ENCODE results near the gene NETO2. TPM values are rescaled to one million over a fixed set of nuclear protein-coding genes. Genes with fewer than 3 reads are reported as not detected.
"Not testable (repeated sequence)": the region's sequence is repeated elsewhere in the genome, so short reads cannot be mapped to it uniquely, and the experiment has no call there.

NETO2 gene
- total and polyA plus RNA-seq, 7 donors, result 1.6 to 30.5 (median 3.9) TPM

DNA sequence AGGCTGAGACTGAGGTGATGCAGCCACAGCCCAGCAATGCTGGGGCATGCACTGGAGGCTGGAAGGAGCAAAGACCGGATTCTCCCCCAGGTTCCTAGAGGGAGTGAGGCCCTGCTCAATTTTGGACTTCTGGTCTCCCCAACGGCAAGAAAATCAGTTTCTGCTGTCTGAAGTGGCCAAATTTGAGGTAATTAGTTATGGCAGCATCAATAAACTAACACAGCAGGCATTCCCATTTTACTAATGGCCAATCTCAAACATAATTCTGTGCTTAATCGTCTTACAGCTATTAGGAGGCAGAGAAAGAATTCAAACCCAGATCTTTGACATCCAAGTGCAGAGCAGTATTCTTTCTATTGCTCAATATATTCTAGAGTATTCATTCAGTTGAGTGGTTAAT is 16.2 kb downstream of the NETO2 start:
- TF ChIP-seq, protein P1, sequence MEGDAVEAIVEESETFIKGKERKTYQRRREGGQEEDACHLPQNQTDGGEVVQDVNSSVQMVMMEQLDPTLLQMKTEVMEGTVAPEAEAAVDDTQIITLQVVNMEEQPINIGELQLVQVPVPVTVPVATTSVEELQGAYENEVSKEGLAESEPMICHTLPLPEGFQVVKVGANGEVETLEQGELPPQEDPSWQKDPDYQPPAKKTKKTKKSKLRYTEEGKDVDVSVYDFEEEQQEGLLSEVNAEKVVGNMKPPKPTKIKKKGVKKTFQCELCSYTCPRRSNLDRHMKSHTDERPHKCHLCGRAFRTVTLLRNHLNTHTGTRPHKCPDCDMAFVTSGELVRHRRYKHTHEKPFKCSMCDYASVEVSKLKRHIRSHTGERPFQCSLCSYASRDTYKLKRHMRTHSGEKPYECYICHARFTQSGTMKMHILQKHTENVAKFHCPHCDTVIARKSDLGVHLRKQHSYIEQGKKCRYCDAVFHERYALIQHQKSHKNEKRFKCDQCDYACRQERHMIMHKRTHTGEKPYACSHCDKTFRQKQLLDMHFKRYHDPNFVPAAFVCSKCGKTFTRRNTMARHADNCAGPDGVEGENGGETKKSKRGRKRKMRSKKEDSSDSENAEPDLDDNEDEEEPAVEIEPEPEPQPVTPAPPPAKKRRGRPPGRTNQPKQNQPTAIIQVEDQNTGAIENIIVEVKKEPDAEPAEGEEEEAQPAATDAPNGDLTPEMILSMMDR (IDR thresholded peaks at IDR 0.05), result no peak
- 80 to 82% (median 82%) methylated on average over 3 of the region's 3 CpGs for WGBS, 3 donors
- intact Hi-C loops (cut with DNase I), result no loop called here
- H3K27ac ChIP-seq, result no peak overlapping the region
- H3K36me3 ChIP-seq (ENCODE audit: insufficient read depth in 1 of 2, low read depth in 1 of 2), result no peaks in the 10 kb centered on the region
- no peak for DNase-seq
- no peaks in the 10 kb centered on the region for H3K9me3 ChIP-seq
- no peaks in the 10 kb centered on the region for H3K27me3 ChIP-seq (ENCODE audit: insufficient read depth in 3 of 3, low read length in 2 of 3)
- ATAC-seq, result no peak
- no peaks in the 10 kb centered on the region for H3K4me1 ChIP-seq
- no peak overlapping the region for H3K4me3 ChIP-seq

DNA sequence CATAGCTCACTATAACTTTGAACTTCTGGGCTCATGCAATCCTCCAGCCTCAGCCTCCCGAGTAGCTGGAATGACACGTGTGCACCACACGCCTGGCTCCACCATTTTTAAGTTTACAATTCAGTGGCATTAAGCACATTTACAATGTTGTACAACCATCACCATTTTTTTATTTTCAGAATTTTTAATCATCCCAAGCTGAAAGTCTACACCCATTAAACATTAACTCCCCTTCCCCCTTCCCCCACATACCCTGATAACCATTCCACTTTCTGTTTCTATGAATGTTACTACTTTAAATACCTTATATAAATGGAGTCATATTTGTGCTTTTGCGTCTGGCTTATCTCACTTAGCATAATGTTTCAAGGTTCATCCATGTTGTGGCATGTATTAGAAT is 18.0 kb downstream of the NETO2 start:
- intact Hi-C loops (cut with DNase I), result no loop called here
- no peaks in the 10 kb centered on the region for H3K36me3 ChIP-seq (ENCODE audit: insufficient read depth in 1 of 2, low read depth in 1 of 2)
- no peak overlapping the region for H3K27ac ChIP-seq
- DNase-seq (no peak), ATAC-seq (no peak)
- TF ChIP-seq, protein P1 (IDR thresholded peaks at IDR 0.05), result no peak
- no peak overlapping the region for H3K4me3 ChIP-seq
- H3K4me1 ChIP-seq, result no peaks in the 10 kb centered on the region
- H3K27me3 ChIP-seq (ENCODE audit: insufficient read depth in 3 of 3, low read length in 2 of 3), result no peaks in the 10 kb centered on the region
- H3K9me3 ChIP-seq, result no peaks in the 10 kb centered on the region
- WGBS, 3 donors, result 92 to 97% (median 96%) methylated on average over 4 of the region's 4 CpGs

DNA sequence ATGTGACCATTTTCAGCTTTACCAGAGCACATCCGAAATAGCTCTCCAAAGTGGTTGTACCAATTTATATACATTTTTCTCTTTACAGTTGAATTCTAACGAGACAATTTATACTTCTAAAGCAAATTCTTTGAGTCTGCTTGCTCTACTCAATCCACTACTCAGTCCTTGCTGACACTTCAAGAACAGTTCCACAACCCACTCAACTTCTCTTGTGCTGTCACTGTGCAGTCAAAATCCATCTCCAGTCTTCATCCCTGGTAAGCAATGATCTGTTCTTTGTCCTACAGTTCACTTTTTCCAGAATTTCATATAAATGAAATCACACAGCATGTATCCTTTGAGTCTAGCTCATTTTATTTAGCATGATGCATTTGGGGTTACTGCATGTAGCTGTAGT is 30.6 kb downstream of the NETO2 start:
- WGBS, 3 donors, result 94 to 99% (median 97%) methylated on average over 2 of the region's 2 CpGs
- TF ChIP-seq, protein P1 (IDR thresholded peaks at IDR 0.05), result no peak
- ATAC-seq, result no peak
- no peaks in the 10 kb centered on the region for H3K4me1 ChIP-seq
- H3K27ac ChIP-seq, result no peak overlapping the region
- H3K27me3 ChIP-seq (ENCODE audit: insufficient read depth in 3 of 3, low read length in 2 of 3), result no peaks in the 10 kb centered on the region
- no peak for DNase-seq
- H3K9me3 ChIP-seq, result no peaks in the 10 kb centered on the region
- intact Hi-C loops (cut with DNase I), result no loop called here
- H3K4me3 ChIP-seq, result no peak overlapping the region
- no peaks in the 10 kb centered on the region for H3K36me3 ChIP-seq (ENCODE audit: insufficient read depth in 1 of 2, low read depth in 1 of 2)

DNA sequence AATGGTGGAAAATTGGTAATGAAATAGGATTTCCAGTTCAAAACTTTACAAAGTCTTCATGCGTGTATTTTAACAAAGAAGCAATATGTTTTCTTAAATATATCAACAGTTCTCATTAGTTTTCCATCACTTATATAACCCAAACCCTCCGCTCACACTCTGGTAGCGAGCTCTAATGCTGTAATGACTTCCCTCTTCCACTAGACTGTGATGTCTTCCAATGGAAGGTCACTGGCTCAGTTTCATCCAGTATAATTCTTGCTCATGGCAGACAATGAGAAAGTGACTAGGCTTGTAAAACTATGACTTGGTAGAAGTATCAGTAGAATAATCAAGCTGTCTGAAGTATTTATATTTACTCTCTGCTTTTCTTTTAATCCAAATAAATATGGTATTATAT is 32.8 kb downstream of the NETO2 start:
- no peaks in the 10 kb centered on the region for H3K36me3 ChIP-seq (ENCODE audit: insufficient read depth in 1 of 2, low read depth in 1 of 2)
- no peaks in the 10 kb centered on the region for H3K27me3 ChIP-seq (ENCODE audit: insufficient read depth in 3 of 3, low read length in 2 of 3)
- no peak overlapping the region for H3K27ac ChIP-seq
- no peaks in the 10 kb centered on the region for H3K4me1 ChIP-seq
- intact Hi-C loops (cut with DNase I), result no loop called here
- ATAC-seq (no peak), DNase-seq (no peak)
- H3K9me3 ChIP-seq, result no peaks in the 10 kb centered on the region
- WGBS, 3 donors, result 94 to 98% (median 95%) methylated on average over 3 of the region's 3 CpGs
- TF ChIP-seq, protein P1 (IDR thresholded peaks at IDR 0.05), result no peak
- no peak overlapping the region for H3K4me3 ChIP-seq

DNA sequence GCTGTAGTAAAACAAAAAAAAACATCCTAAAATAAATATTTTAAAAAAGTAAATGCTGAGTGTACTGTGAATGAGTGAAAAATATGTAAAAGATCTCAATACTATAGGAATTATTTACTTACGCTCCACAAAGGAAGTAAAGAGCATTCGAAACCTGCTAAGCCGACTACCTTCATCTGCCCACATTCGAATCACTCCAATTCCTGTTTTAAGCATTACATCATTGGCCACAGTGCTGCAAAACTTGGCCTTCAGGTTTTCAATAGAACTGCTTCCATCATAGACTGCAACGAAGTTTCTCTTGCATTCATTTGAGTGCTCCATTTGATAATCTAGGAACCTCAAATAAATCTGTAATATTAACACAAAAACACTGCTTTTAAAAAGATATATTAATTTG is 34.4 kb downstream of the NETO2 start:
- WGBS, 3 donors, result 81 to 91% (median 82%) methylated on average over 5 of the region's 5 CpGs
- Histone ChIP-seq H3K36me3 (ENCODE audit: insufficient read depth in 1 of 2, low read depth in 1 of 2) (no peaks in the 10 kb centered on the region), H3K27ac (no peak overlapping the region), H3K4me1 (no peaks in the 10 kb centered on the region), H3K9me3 (no peaks in the 10 kb centered on the region), H3K4me3 (no peak overlapping the region), H3K27me3 (ENCODE audit: insufficient read depth in 3 of 3, low read length in 2 of 3) (no peaks in the 10 kb centered on the region)
- ATAC-seq (no peak), DNase-seq (no peak)
- intact Hi-C loops (cut with DNase I), result no loop called here
- TF ChIP-seq, protein P1 (IDR thresholded peaks at IDR 0.05), result no peak

DNA sequence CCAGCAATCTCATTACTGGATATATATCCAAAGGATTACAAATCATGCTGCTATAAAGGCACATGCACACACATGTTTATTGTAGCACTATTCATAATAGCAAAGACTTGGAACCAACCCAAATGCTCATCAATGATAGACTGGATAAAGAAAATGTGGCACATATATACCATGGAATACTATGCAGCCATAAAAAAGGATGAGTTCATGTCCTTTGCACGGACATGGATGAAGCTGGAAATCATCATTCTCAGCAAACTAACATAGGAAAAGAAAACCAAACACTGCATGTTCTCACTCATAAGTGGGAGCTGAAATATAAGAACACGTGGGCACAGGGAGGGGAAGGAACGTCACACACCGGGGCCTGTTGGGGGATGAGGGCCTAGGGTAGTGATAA is 40.8 kb downstream of the NETO2 start:
- H3K4me1 ChIP-seq; intact Hi-C loops (cut with DNase I); ATAC-seq; H3K9me3 ChIP-seq; H3K4me3 ChIP-seq; H3K27ac ChIP-seq; H3K27me3 ChIP-seq (ENCODE audit: insufficient read depth in 3 of 3, low read length in 2 of 3); DNase-seq; H3K36me3 ChIP-seq (ENCODE audit: insufficient read depth in 1 of 2, low read depth in 1 of 2): not testable (repeated sequence)
- WGBS, 3 donors, result 94 to 98% (median 98%) methylated on average over 4 of the region's 4 CpGs

DNA sequence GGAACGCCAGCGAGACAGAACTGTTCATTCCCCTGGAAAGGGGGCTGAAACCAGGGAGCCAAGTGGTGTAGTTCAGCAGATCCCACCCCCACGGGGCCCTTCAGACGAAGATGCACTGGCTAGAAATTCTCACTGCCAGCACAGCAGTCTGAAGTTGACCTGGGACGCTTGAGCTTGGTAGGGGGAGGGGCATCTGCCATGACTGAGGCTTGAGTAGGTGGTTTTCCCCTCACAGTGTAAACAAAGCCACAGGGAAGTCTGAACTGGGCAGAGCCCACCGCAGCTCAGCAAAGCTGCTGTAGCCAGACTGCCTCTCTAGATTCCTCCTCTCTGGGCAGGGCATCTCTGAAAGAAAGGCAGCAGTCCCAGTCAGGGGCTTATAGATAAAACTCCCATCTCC is 46.6 kb downstream of the NETO2 start:
- H3K4me1 ChIP-seq; H3K27ac ChIP-seq; H3K4me3 ChIP-seq; DNase-seq; ATAC-seq; H3K9me3 ChIP-seq; intact Hi-C loops (cut with DNase I); H3K36me3 ChIP-seq (ENCODE audit: insufficient read depth in 1 of 2, low read depth in 1 of 2); H3K27me3 ChIP-seq (ENCODE audit: insufficient read depth in 3 of 3, low read length in 2 of 3): not testable (repeated sequence)
- WGBS, 3 donors, result 84% methylated on average over 6 of the region's 6 CpGs
